Ascending aorta (tissue), 2 donors: ENCODE results near the gene EBLN1. TPM values are rescaled to one million over a fixed set of nuclear protein-coding genes. Genes with fewer than 3 reads are reported as not detected.

Experiments used
- DNase-seq, 2 donors: peaks; one replicate each; pipeline ENCODE4 v3.0.0-alpha.2; 2019; ENCODE audit warnings: low spot score in 2 of 2
- H3K27ac ChIP-seq, 2 donors: fragments of 200-600 bp; sonication (generic); one replicate each; pipeline ENCODE4 v1.5.1; 2016 to 2017; ENCODE audit warnings: mild to moderate bottlenecking in 1 of 2
- H3K27me3 ChIP-seq: fragments of 200-600 bp; sonication (generic); one replicate; pipeline ENCODE4 v1.5.1; 2017
- H3K36me3 ChIP-seq, 2 donors: fragments of 200-600 bp; sonication (generic); one replicate each; pipeline ENCODE4 v1.5.1; 2016
- H3K4me1 ChIP-seq, 2 donors: fragments of 200-600 bp; sonication (generic); one replicate each; pipeline ENCODE4 v1.5.1; 2016 to 2017; ENCODE audit warnings: mild to moderate bottlenecking in 1 of 2
- H3K4me3 ChIP-seq, 2 donors: fragments of 200-600 bp; sonication (generic); one replicate each; pipeline ENCODE4 v1.5.1; 2016 to 2017; ENCODE audit warnings: mild to moderate bottlenecking in 1 of 2
- H3K9me3 ChIP-seq, 2 donors: fragments of 200-600 bp; sonication (generic); one replicate each; pipeline ENCODE4 v1.5.1; 2016
- intact Hi-C: fragments of 100-400 bp; cut with DNase I; formaldehyde crosslinking; loops from one replicate; pipeline ENCODE4 v1.15.1; 2023
- total RNA-seq: library from RNA; depleted of rRNA; stranded (reverse); fragments of >200 nt; gene quantifications from one replicate; pipeline ENCODE4 v1.1.0, GENCODE V29; 2016
- TF ChIP-seq, protein P1 (sequence below), 3 experiments: fragments of 200-600 bp in 2 of 3; fragments of 450-650 bp in 1 of 3; sonication (generic) in 2 of 3; IDR thresholded peaks; one replicate each; pipeline ENCODE4 v1.5.1; 2016 to 2019; ENCODE audit warnings: antibody characterized with exemption in 3 of 3, mild to moderate bottlenecking in 1 of 3, moderate library complexity in 1 of 3

The EBLN1 gene
- not detected for total RNA-seq

DNA sequence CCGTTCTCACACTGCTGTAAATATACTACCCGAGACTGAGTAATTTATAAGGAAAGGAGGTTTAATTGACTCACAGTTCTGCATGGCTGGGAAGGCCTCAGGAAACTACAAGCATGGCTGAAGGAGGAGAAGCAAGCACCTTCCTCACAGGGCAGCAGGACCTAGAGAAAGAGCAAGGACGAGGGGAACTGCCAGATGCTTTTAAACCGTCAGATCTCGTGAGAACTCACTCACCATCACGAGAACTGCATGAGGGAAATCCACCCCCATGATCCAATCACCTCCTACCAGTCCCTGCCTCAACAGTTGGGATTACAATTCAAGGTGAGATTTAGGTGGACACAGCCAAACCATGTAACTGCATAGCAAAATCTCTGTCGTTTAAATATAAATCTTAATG is at the start of gene EBLN1:
EBLN1 (minus strand) TSS at position 174 of the 400 bp plus-strand sequence. CDS start 8,032 bp downstream, outside the sequence.
- no peak within 1 kb of the TSS for H3K4me3 ChIP-seq
- H3K27me3 ChIP-seq = no peaks in the 10 kb centered on the region
- H3K9me3 ChIP-seq = no peaks in the 10 kb centered on the region
- no peak within 1 kb of the TSS for H3K27ac ChIP-seq
- no peak for DNase-seq
- no peaks in the 10 kb centered on the region for H3K36me3 ChIP-seq
- intact Hi-C loops = no loop called here
- TF ChIP-seq, protein P1, sequence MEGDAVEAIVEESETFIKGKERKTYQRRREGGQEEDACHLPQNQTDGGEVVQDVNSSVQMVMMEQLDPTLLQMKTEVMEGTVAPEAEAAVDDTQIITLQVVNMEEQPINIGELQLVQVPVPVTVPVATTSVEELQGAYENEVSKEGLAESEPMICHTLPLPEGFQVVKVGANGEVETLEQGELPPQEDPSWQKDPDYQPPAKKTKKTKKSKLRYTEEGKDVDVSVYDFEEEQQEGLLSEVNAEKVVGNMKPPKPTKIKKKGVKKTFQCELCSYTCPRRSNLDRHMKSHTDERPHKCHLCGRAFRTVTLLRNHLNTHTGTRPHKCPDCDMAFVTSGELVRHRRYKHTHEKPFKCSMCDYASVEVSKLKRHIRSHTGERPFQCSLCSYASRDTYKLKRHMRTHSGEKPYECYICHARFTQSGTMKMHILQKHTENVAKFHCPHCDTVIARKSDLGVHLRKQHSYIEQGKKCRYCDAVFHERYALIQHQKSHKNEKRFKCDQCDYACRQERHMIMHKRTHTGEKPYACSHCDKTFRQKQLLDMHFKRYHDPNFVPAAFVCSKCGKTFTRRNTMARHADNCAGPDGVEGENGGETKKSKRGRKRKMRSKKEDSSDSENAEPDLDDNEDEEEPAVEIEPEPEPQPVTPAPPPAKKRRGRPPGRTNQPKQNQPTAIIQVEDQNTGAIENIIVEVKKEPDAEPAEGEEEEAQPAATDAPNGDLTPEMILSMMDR (IDR thresholded peaks at IDR 0.05) = no peak
- no peaks in the 10 kb centered on the region for H3K4me1 ChIP-seq

DNA sequence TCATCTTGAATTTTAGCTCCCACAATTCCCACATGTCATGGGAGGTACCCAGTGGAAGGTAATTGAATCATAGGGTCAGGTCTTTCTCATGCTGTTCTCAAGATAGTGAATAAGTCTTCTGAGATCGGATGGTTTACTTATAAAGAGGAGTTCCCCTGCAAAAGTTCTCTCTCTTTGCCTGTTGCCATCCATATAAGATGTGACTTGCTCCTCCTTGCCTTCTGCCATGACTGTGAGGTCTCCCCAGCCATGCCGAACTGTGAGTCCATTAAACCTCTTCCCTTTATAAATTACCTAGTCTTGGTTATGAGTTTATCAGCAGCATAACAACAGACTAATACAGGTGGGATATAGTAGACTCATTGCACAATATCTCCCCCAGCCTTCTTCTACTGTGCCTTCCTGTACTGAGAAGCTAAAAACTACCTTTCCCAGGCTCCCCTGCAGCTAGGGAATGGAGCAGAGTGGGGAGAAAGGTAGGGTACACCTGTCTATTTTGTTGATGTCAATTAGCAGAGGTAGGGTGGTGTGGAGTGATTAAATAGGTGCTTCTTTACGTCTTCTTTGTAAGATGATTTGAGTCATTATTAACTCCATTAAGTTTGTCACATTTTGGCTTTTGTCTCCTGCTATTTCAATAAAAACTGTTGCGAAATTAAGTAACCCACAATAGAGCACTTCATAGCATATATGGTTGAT is 48.2 kb upstream of the EBLN1 start:
- H3K27me3 ChIP-seq = no peaks in the 10 kb centered on the region
- TF ChIP-seq, protein P1 (IDR thresholded peaks at IDR 0.05) = no peak
- H3K27ac ChIP-seq = no peak overlapping the region
- H3K4me1 ChIP-seq = no peaks in the 10 kb centered on the region
- H3K9me3 ChIP-seq = no peaks in the 10 kb centered on the region
- H3K4me3 ChIP-seq = no peak overlapping the region
- no peak for DNase-seq
- intact Hi-C loops = no loop called here
- H3K36me3 ChIP-seq = no peaks in the 10 kb centered on the region

DNA sequence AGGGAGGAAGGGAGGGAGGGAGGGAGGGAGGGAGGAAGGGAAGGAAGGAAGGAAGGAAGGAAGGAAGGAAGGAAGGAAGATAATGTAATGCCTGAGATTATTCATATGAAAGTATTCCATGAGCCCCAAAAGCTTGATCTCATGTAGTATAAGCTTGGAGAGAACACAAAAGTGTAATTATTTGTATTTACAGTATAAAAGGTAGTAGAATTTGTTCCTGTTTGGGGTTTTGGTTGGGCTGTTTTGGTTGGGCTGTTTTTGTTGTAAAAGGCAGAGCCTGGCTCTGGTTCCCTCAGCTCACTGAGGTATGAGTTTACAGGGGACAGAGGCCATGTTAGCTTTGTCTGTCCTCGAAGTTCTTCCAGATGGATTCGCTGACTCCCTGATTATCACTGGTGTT is 45.3 kb upstream of the EBLN1 start:
- intact Hi-C loops = no loop called here

DNA sequence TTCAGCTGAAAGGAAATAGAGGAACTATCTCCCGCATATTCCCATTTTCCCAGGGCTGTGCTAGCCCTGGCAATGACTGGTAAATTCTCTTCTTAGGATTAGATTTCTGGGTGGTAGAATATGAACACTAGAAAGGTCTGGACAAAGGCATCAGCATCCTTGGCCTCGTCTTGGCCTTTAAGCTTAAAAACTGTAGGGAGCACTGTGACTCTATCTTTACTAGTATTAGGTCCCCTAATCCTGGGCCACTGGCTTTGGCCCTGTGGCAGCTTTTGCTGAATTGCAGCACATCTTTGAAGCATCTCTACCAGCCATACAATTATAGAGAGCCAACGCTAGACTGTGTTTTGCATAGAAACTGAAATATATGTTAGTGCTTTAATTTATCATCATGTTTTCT is 41.5 kb upstream of the EBLN1 start:
- TF ChIP-seq, protein P1 (IDR thresholded peaks at IDR 0.05) = peak in 1 of 3 experiments; percentile 16
- intact Hi-C loops = loop anchor here (10.0 kb wide), 2 partner anchors 456 to 764 kb away; partner anchors contain the start of gene PIP4K2A

More for the DNA sequence above, 45.3 kb upstream of the EBLN1 start:
- no peaks in the 10 kb centered on the region for H3K36me3 ChIP-seq
- H3K4me1 ChIP-seq = no peaks in the 10 kb centered on the region
- no peak overlapping the region for H3K4me3 ChIP-seq
- no peak overlapping the region for H3K27ac ChIP-seq
- TF ChIP-seq, protein P1 (IDR thresholded peaks at IDR 0.05) = no peak
- H3K27me3 ChIP-seq = no peaks in the 10 kb centered on the region
- no peak for DNase-seq
- no peaks in the 10 kb centered on the region for H3K9me3 ChIP-seq

DNA sequence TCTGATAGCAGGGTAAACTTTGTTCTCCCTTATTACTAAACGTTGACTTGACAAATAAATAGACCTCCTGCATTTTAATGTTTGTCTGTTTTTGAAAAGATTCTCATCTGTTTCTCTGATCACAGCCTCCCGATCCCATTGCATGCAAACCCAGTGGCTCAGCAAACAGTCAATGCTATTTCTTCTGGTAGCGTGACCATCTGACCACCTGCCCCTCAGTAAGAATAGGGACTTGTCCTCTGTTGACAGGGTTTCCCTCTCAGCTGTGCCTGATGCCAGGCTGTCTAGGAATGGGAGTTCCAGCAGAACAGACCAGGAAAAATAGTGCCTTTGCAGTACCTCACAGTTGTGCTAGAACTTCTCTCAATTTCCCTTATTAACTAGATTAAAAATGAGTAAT is 40.7 kb upstream of the EBLN1 start:
- no peaks in the 10 kb centered on the region for H3K36me3 ChIP-seq
- H3K27me3 ChIP-seq = no peaks in the 10 kb centered on the region
- no peak for DNase-seq
- H3K9me3 ChIP-seq = no peaks in the 10 kb centered on the region
- no peak overlapping the region for H3K27ac ChIP-seq
- no peak overlapping the region for H3K4me3 ChIP-seq
- intact Hi-C loops = loop anchor here (10.0 kb wide), 2 partner anchors 456 to 764 kb away; partner anchors contain the start of gene PIP4K2A
- no peaks in the 10 kb centered on the region for H3K4me1 ChIP-seq
- TF ChIP-seq, protein P1 (IDR thresholded peaks at IDR 0.05) = no peak

More for the DNA sequence above, 41.5 kb upstream of the EBLN1 start:
- DNase-seq = no peak
- H3K4me1 ChIP-seq = no peaks in the 10 kb centered on the region
- no peak overlapping the region for H3K4me3 ChIP-seq
- H3K9me3 ChIP-seq = no peaks in the 10 kb centered on the region
- H3K36me3 ChIP-seq = no peaks in the 10 kb centered on the region
- no peak overlapping the region for H3K27ac ChIP-seq
- no peaks in the 10 kb centered on the region for H3K27me3 ChIP-seq
